ENCODE measurements around the gene ZFTA. TPM values are rescaled to one million over a fixed set of nuclear protein-coding genes. Genes with fewer than 3 reads are reported as not detected.
A peak's percentile ranks its signal among the peaks of the same experiment; 100 is the strongest.

ZFTA gene
- total RNA-seq, 4 donors from 2014 or later, result 2.9 to 12.0 (median 4.6) TPM

GRCh38 chr11:63765688-63766241 is 2.8 kb downstream of the ZFTA start:
- H3K9me3 ChIP-seq, result no peaks in the 10 kb centered on the region
- intact Hi-C loops (cut with DNase I), result loop anchor here (10.0 kb wide), 1 partner anchor 49 kb away; the partner anchor contains the start of gene SPINDOC
- TF ChIP-seq, protein P1, sequence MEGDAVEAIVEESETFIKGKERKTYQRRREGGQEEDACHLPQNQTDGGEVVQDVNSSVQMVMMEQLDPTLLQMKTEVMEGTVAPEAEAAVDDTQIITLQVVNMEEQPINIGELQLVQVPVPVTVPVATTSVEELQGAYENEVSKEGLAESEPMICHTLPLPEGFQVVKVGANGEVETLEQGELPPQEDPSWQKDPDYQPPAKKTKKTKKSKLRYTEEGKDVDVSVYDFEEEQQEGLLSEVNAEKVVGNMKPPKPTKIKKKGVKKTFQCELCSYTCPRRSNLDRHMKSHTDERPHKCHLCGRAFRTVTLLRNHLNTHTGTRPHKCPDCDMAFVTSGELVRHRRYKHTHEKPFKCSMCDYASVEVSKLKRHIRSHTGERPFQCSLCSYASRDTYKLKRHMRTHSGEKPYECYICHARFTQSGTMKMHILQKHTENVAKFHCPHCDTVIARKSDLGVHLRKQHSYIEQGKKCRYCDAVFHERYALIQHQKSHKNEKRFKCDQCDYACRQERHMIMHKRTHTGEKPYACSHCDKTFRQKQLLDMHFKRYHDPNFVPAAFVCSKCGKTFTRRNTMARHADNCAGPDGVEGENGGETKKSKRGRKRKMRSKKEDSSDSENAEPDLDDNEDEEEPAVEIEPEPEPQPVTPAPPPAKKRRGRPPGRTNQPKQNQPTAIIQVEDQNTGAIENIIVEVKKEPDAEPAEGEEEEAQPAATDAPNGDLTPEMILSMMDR (IDR thresholded peaks at IDR 0.05), result no peak
- TF ChIP-seq POLR2A (IDR thresholded peaks at IDR 0.05), result no peak
- 90 to 100% methylated on average over 2 to 3 of the region's 18 CpGs for whole genome bisulfite sequencing, 2 donors
- H3K4me1 ChIP-seq, result peaks cover 22 to 83% (median 47%) of the 10 kb centered on the region in 3 donors
- peaks cover 0 to 15% (median 0%) of the 10 kb centered on the region in 3 donors for H3K36me3 ChIP-seq
- no peak overlapping the region for H3K4me3 ChIP-seq
- H3K27me3 ChIP-seq, result peaks cover 0 to 11% (median 0%) of the 10 kb centered on the region in 4 donors
- peak overlapping the region in 3 of 4 donors; percentile 82 to 89 (median 86) for H3K27ac ChIP-seq
- DNase-seq, result no peak

DNA sequence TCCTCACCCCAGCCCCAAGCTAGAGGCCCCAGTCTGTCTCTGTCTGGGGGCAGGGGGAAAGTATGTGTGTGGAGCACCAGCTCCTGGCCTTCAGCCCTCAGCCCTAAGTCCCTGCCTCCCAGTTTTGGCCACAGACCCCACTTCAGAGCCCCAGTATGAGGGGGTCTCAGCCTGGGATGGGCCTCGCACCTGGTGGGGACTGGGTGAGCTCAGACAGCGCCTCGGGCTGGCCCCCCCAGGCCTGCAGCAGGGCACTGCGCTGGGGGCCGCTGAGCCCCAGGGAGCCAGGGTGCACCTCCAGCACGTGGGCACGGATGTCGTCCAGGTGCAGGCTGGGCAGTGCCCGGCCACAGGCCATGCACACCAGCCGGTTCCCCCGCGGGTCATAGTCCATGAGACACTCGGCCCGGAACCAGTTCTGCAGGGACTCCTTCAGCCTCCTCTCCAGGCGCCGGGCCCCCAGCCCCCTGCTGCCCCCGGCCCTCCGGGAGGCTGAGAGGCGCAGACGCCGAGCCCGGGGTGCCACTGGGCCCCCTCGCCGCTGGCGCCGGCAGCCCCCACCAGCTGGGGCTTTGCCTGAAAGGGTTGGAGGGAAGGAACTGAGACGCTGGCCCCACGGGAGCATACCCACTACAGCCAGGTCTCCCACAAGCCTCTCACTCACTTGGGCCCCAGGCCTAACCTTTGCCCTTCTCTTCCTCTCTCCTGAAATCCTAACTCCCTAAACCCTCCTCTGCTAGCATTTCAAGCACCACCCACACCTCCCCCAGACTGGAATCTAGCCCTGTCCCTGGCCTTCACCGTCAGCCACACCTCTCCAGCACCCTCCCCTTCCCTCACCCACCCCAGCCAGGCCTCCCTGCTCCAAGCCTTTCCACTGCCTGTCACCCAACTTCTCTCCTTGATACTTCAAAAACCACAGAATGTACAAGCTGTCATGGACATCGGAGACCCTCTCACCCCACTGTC is 3.6 kb downstream of the ZFTA start:
- no peak for TF ChIP-seq POLR2A (IDR thresholded peaks at IDR 0.05)
- TF ChIP-seq, protein P1 (IDR thresholded peaks at IDR 0.05), result no peak
- peak overlapping the region in 1 of 4 donors; percentile 68 for H3K4me3 ChIP-seq
- H3K36me3 ChIP-seq, result peaks cover 0 to 23% (median 0%) of the 10 kb centered on the region in 3 donors
- 57 to 65% methylated on average over 4 of the region's 30 CpGs for WGBS, 2 donors
- intact Hi-C loops (cut with DNase I), result loop anchor here (10.0 kb wide), 1 partner anchor 50 kb away; the partner anchor contains the start of gene SPINDOC
- peaks cover 22 to 80% (median 47%) of the 10 kb centered on the region in 3 donors for H3K4me1 ChIP-seq
- no peaks in the 10 kb centered on the region for H3K9me3 ChIP-seq
- H3K27me3 ChIP-seq, result peaks cover 0 to 11% (median 0%) of the 10 kb centered on the region in 4 donors
- H3K27ac ChIP-seq, result peak overlapping the region in 2 of 4 donors; percentile 86 to 89
- no peak for DNase-seq

DNA sequence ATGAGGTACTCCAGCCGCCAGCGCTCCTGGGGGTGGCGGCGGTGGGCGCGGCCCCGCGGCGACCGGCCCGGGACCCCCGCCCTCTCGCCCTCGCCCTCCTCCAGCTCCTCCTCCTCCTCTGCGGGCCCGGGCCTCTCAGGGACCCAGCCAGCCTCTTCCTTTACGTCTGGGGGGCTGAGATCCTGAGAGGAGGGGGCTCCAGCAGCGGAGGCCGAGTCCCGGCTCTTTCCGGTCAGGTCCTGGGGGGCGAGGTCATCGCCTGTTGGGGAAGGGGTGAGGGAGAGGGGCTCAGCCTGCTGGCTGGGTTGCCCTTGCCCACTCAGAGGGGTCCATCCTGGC is 4.3 kb downstream of the ZFTA start:
- TF ChIP-seq POLR2A (IDR thresholded peaks at IDR 0.05), result no peak
- TF ChIP-seq, protein P1 (IDR thresholded peaks at IDR 0.05), result no peak
- peaks cover 0 to 29% (median 0%) of the 10 kb centered on the region in 3 donors for H3K36me3 ChIP-seq
- peaks cover 0 to 5% (median 0%) of the 10 kb centered on the region in 4 donors for H3K27me3 ChIP-seq
- intact Hi-C loops (cut with DNase I), result loop anchor here (10.0 kb wide), 1 partner anchor 50 kb away; the partner anchor contains the start of gene SPINDOC
- peak overlapping the region in 2 of 4 donors; percentile 51 to 68 for H3K4me3 ChIP-seq
- H3K9me3 ChIP-seq, result no peaks in the 10 kb centered on the region
- 97% methylated on average over 7 of the region's 23 CpGs; no CpG with 5 or more reads in 1 of the 2 donors for WGBS, 2 donors
- peaks cover 19 to 73% (median 43%) of the 10 kb centered on the region in 3 donors for H3K4me1 ChIP-seq
- DNase-seq, result no peak
- H3K27ac ChIP-seq, result peak overlapping the region in 2 of 4 donors; percentile 83 to 86

DNA sequence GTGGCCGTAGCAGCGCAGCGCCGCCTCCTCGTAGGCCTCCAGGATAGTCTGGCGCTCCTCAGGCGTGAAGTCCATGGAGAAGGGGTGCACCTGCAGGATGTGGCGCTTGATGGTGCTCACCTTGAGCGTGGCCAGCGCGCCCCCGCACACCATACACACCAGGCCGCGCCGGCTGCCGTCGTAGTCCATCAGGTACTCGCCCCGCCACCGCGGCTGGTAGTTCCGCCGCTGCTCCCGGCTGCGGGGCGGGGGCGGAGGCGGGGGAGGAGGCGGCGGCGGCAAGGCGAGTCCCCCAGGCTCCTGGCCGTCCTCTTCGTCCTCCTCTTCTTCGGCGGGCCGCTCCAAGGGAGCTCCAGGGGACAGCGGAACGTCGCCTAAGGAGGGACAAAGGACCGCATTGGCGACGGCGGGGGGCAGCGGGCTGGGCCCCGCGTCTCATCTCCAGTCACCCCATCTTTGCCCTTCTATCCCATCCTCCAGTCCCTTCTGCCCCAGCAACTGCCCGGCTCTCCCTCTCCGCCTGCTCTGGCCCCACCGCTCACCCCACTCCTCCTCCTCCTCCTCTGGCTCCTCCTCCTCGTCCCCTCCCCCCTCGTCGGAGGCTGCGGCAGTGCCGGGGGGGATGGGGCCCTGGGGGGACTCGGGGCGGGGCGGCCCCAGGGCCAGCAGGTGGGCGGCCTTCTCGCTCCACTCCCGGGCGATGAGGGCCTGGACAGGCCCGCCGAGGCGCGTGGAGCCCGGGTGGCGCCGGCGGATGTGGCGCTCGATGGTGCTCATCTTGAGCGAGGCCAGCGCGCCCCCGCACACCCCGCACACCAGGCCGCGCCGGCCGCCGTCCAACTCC is 4.9 kb downstream of the ZFTA start:
- peaks cover 18 to 68% (median 39%) of the 10 kb centered on the region in 3 donors for H3K4me1 ChIP-seq
- H3K9me3 ChIP-seq, result no peaks in the 10 kb centered on the region
- intact Hi-C loops (cut with DNase I), result loop anchor here (10.0 kb wide), 1 partner anchor 51 kb away; the partner anchor contains the start of gene SPINDOC
- H3K4me3 ChIP-seq, result peak overlapping the region; percentile 41 to 68 (median 48)
- WGBS, 2 donors, result 57 to 79% methylated on average over 12 to 14 of the region's 82 CpGs
- TF ChIP-seq, protein P1 (IDR thresholded peaks at IDR 0.05), result no peak
- no peak for TF ChIP-seq POLR2A (IDR thresholded peaks at IDR 0.05)
- DNase-seq, result no peak
- H3K36me3 ChIP-seq, result peaks cover 0 to 35% (median 3%) of the 10 kb centered on the region in 3 donors
- H3K27me3 ChIP-seq, result no peaks in the 10 kb centered on the region
- H3K27ac ChIP-seq, result peak overlapping the region; percentile 13 to 86 (median 78)
